HepG2 (cell line): Measurements from ENCODE around the gene PSMB11. TPM values are rescaled to one million over a fixed set of nuclear protein-coding genes. Genes with fewer than 3 reads are reported as not detected.
A peak's percentile ranks its signal among the peaks of the same experiment; 100 is the strongest.

Source experiments
- ATF7 ChIP-seq, 2 experiments: fragments of 450-650 bp in 1 of 2; sonication (generic) in 1 of 2; formaldehyde crosslinking in 1 of 2; IDR thresholded peaks; 2 replicates each; pipeline versions ENCODE4 v1.4.0 to v1.6.1; 2016 to 2020; ENCODE audit warnings: antibody characterized with exemption in 1 of 2, mild to moderate bottlenecking in 1 of 2, missing genetic modification reagents in 1 of 2
- BHLHE40 ChIP-seq: IDR thresholded peaks from 2 replicates; pipeline ENCODE4 v1.6.1; 2011; ENCODE audit warnings: low read length, improper control_type of control experiment
- CCDC6 ChIP-seq: sonication (generic); formaldehyde crosslinking; IDR thresholded peaks from 2 replicates; pipeline ENCODE4 v1.8.1; 2022; ENCODE audit warnings: mild to moderate bottlenecking, missing genetic modification reagents, moderate library complexity
- CEBPG ChIP-seq: IDR thresholded peaks from 2 replicates; pipeline ENCODE4 v1.6.1; 2016
- EED ChIP-seq: sonication (generic); formaldehyde crosslinking; IDR thresholded peaks from 2 replicates; pipeline ENCODE4 v1.5.0; 2020; ENCODE audit warnings: mild to moderate bottlenecking, missing genetic modification reagents
- GLI4 ChIP-seq: sonication (generic); formaldehyde crosslinking; IDR thresholded peaks from 2 replicates; pipeline ENCODE4 v1.5.1; 2020; ENCODE audit warnings: missing genetic modification reagents, mild to moderate bottlenecking, moderate library complexity, borderline replicate concordance
- MTA3 ChIP-seq: sonication (generic); formaldehyde crosslinking; IDR thresholded peaks from 2 replicates; pipeline ENCODE4 v1.4.0; 2020; ENCODE audit warnings: missing genetic modification reagents
- NFATC3 ChIP-seq: sonication (generic); formaldehyde crosslinking; IDR thresholded peaks from 2 replicates; pipeline ENCODE4 v1.5.1; 2020; ENCODE audit warnings: mild to moderate bottlenecking, missing genetic modification reagents
- NR0B2 ChIP-seq: sonication (generic); formaldehyde crosslinking; IDR thresholded peaks from 2 replicates; pipeline ENCODE4 v1.4.0; 2020; ENCODE audit warnings: mild to moderate bottlenecking, missing genetic modification reagents
- PATZ1 ChIP-seq: sonication (generic); formaldehyde crosslinking; IDR thresholded peaks from 2 replicates; pipeline ENCODE4 v1.4.0; 2020; ENCODE audit warnings: missing genetic modification reagents
- POLR2G ChIP-seq: fragments of 200-400 bp; formaldehyde crosslinking; IDR thresholded peaks from 2 replicates; pipeline ENCODE4 v1.6.1; 2018; ENCODE audit warnings: mild to moderate bottlenecking, low read depth, low read length, moderate library complexity
- RBM22 ChIP-seq: fragments of 200-400 bp; formaldehyde crosslinking; optimal IDR thresholded peaks from 2 replicates; pipeline ENCODE3; 2017; ENCODE audit warnings: mild to moderate bottlenecking, low read length, moderate library complexity
- RXRB ChIP-seq: IDR thresholded peaks from 2 replicates; pipeline ENCODE4 v1.6.1; 2016; ENCODE audit warnings: borderline replicate concordance, missing genetic modification reagents, missing compliant biosample characterization
- TBX2 ChIP-seq: sonication (generic); formaldehyde crosslinking; IDR thresholded peaks from 2 replicates; pipeline ENCODE4 v1.5.0; 2020; ENCODE audit warnings: missing genetic modification reagents, mild to moderate bottlenecking, borderline replicate concordance
- TEAD3 ChIP-seq: optimal IDR thresholded peaks from 2 replicates; pipeline ENCODE3; 2016; ENCODE audit warnings: borderline replicate concordance
- TFE3 ChIP-seq: IDR thresholded peaks from 2 replicates; pipeline ENCODE4 v1.6.1; 2016
- ZNF136 ChIP-seq: sonication (generic); formaldehyde crosslinking; IDR thresholded peaks from 2 replicates; pipeline ENCODE4 v1.8.1; 2022; ENCODE audit warnings: low read depth, mild to moderate bottlenecking, moderate library complexity, missing genetic modification reagents
- ZNF510 ChIP-seq: sonication (generic); formaldehyde crosslinking; IDR thresholded peaks from 2 replicates; pipeline ENCODE4 v1.4.0; 2020; ENCODE audit warnings: low read depth, mild to moderate bottlenecking, missing genetic modification reagents
- ZNF550 ChIP-seq: sonication (generic); formaldehyde crosslinking; IDR thresholded peaks from 2 replicates; pipeline ENCODE4 v1.4.0; 2020; ENCODE audit warnings: mild to moderate bottlenecking, missing genetic modification reagents, borderline replicate concordance
- polyA plus RNA-seq, 8 experiments: library from polyadenylated mRNA; depleted of rRNA in 3 of 8; stranded (reverse) in 7 of 8; unstranded in 1 of 8; fragments of >200 nt; fragmentation: Illumina TruSeq in 4 of 8; extraction: Trizol in 4 of 8; gene quantifications; 2 replicates each; pipeline versions ENCODE4 v1.2.1 to v1.2.3, GENCODE V29; 2011 to 2016; ENCODE audit warnings: low read depth in 4 of 8, missing spikeins in 1 of 8, mixed read lengths in 1 of 8; ENCODE audit not compliant: insufficient read depth in 1 of 8
- total RNA-seq, 5 experiments: library from RNA; depleted of rRNA; stranded (reverse); fragments of >200 nt; fragmentation: Illumina TruSeq; extraction: Trizol; gene quantifications; 2 replicates each; pipeline ENCODE4 v1.2.3, GENCODE V29; 2016; ENCODE audit warnings: low read depth in 1 of 5
- TF ChIP-seq, protein P1 (sequence below): sonication (generic); formaldehyde crosslinking; IDR thresholded peaks from 2 replicates; pipeline ENCODE4 v1.5.1; 2020; ENCODE audit warnings: missing genetic modification reagents, mild to moderate bottlenecking, borderline replicate concordance
- TF ChIP-seq, protein P2 (sequence below), 2 experiments: fragments of 450-650 bp in 1 of 2; sonication (generic) in 1 of 2; formaldehyde crosslinking; IDR thresholded peaks; 2 replicates each; pipeline versions ENCODE4 v1.5.0 to v1.8.0; 2020 to 2022; ENCODE audit warnings: mild to moderate bottlenecking in 1 of 2, missing genetic modification reagents in 1 of 2

Gene PSMB11
- total and polyA plus RNA-seq, 2 of the 13 experiments (the other 11 are each of a cell fraction or from before 2014, with no cell fraction given) = not detected

- TF ChIP-seq ZNF510 (no peak), CCDC6 (peak; percentile 81; the same call in 1 of the 2 replicates), ZNF136 (CRISPR knock-in tag) (no peak), NR0B2 (CRISPR knock-in tag) (0 out of 2 replicates have a peak, but pooled peaks have one; percentile 48), MTA3 (CRISPR knock-in tag) (no peak), EED (CRISPR knock-in tag) (peak; percentile 70; the same call in 1 of the 2 replicates), ATF7 (IDR thresholded peaks at IDR 0.05) (no peak), ATF7 (CRISPR knock-in tag; IDR thresholded peaks at IDR 0.05) (0 out of 2 replicates have a peak, but pooled peaks have one; percentile 27), TEAD3 (peak; percentile 52), NFATC3 (0 out of 2 replicates have a peak, but pooled peaks have one; percentile 17), CEBPG (CRISPR knock-in tag) (0 out of 2 replicates have a peak, but pooled peaks have one; percentile 32), TFE3 (CRISPR knock-in tag) (0 out of 2 replicates have a peak, but pooled peaks have one; percentile 20), TBX2 (CRISPR knock-in tag) (no peak), RBM22 (peak; percentile 67), RXRB (CRISPR knock-in tag) (peak; percentile 63), POLR2G (no peak), GLI4 (CRISPR knock-in tag) (no peak; the same call in 1 of the 2 replicates), ZNF550 (CRISPR knock-in tag) (peak; percentile 91), PATZ1 (CRISPR knock-in tag) (peak; percentile 77), BHLHE40 (no peak)
- TF ChIP-seq, protein P1, sequence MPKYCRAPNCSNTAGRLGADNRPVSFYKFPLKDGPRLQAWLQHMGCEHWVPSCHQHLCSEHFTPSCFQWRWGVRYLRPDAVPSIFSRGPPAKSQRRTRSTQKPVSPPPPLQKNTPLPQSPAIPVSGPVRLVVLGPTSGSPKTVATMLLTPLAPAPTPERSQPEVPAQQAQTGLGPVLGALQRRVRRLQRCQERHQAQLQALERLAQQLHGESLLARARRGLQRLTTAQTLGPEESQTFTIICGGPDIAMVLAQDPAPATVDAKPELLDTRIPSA = no peak
- TF ChIP-seq, protein P2, sequence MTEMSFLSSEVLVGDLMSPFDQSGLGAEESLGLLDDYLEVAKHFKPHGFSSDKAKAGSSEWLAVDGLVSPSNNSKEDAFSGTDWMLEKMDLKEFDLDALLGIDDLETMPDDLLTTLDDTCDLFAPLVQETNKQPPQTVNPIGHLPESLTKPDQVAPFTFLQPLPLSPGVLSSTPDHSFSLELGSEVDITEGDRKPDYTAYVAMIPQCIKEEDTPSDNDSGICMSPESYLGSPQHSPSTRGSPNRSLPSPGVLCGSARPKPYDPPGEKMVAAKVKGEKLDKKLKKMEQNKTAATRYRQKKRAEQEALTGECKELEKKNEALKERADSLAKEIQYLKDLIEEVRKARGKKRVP (CRISPR knock-in tag; IDR thresholded peaks at IDR 0.05) = peak in 1 of 2 experiments; percentile 38; a peak in 1 of 4 replicates
These were observed 14.3 kb downstream of the PSMB11 start (continued) for GRCh38 chr14:23056145-23056955.
